Measurements from ENCODE around the gene RFC2. TPM values are rescaled to one million over a fixed set of nuclear protein-coding genes. Genes with fewer than 3 reads are reported as not detected.

RFC2 gene
- total RNA-seq, 1 donor from 2014 or later: 30.0 TPM

- Mint-ChIP-seq H3K27ac (peak overlapping the region; percentile 0), H3K27me3 (ENCODE audit: low read depth) (peaks cover 2% of the 10 kb centered on the region), H3K4me1 (peaks cover 20% of the 10 kb centered on the region)
Observed at GRCh38 chr7:74290553-74290950, 36.4 kb upstream of the RFC2 start.

GRCh38 chr7:74289659-74290552, 35.7 kb upstream of the RFC2 start:
- Mint-ChIP-seq H3K27me3 (ENCODE audit: low read depth) (peaks cover 2% of the 10 kb centered on the region), H3K36me3 (no peaks in the 10 kb centered on the region), H3K4me3 (peak overlapping the region; percentile 66), H3K27ac (no peak overlapping the region), H3K4me1 (peaks cover 20% of the 10 kb centered on the region), H3K9me3 (no peaks in the 10 kb centered on the region)
- DNase-seq (ENCODE audit: low spot score in 2 of 2, unreplicated experiment in 2 of 2): peak in 1 of 2 experiments; percentile 49
- TF ChIP-seq, protein P1, sequence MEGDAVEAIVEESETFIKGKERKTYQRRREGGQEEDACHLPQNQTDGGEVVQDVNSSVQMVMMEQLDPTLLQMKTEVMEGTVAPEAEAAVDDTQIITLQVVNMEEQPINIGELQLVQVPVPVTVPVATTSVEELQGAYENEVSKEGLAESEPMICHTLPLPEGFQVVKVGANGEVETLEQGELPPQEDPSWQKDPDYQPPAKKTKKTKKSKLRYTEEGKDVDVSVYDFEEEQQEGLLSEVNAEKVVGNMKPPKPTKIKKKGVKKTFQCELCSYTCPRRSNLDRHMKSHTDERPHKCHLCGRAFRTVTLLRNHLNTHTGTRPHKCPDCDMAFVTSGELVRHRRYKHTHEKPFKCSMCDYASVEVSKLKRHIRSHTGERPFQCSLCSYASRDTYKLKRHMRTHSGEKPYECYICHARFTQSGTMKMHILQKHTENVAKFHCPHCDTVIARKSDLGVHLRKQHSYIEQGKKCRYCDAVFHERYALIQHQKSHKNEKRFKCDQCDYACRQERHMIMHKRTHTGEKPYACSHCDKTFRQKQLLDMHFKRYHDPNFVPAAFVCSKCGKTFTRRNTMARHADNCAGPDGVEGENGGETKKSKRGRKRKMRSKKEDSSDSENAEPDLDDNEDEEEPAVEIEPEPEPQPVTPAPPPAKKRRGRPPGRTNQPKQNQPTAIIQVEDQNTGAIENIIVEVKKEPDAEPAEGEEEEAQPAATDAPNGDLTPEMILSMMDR (IDR thresholded peaks at IDR 0.05; ENCODE audit: unreplicated experiment): no peak

More at GRCh38 chr7:74290553-74290950, 36.4 kb upstream of the RFC2 start:
- Mint-ChIP-seq H3K36me3 (no peaks in the 10 kb centered on the region), H3K9me3 (no peaks in the 10 kb centered on the region), H3K4me3 (peak overlapping the region; percentile 66)
- TF ChIP-seq, protein P1 (IDR thresholded peaks at IDR 0.05; ENCODE audit: unreplicated experiment): no peak
- DNase-seq (ENCODE audit: low spot score in 2 of 2, unreplicated experiment in 2 of 2): no peak

- H3K4me3 Mint-ChIP-seq: peak within 1 kb of the TSS; percentile 87
- H3K27me3 Mint-ChIP-seq (ENCODE audit: low read depth): peaks cover 2% of the 10 kb centered on the region
- H3K9me3 Mint-ChIP-seq: no peaks in the 10 kb centered on the region
- no peaks in the 10 kb centered on the region for H3K36me3 Mint-ChIP-seq
- H3K27ac Mint-ChIP-seq: peak within 1 kb of the TSS; percentile 91
- H3K4me1 Mint-ChIP-seq: peaks cover 16% of the 10 kb centered on the region
- TF ChIP-seq, protein P1 (IDR thresholded peaks at IDR 0.05; ENCODE audit: unreplicated experiment): no peak
- peak; percentile 72 to 75 for DNase-seq (ENCODE audit: low spot score in 2 of 2, unreplicated experiment in 2 of 2)
Observed at GRCh38 chr7:74289018-74289658, 34.9 kb upstream of the RFC2 start, which contains the start of gene CLIP2. Gene CLIP2, plus strand, starts transcription at chr7:74289407. Its CDS starts 28,140 bp downstream, at chr7:74317547.

DNA sequence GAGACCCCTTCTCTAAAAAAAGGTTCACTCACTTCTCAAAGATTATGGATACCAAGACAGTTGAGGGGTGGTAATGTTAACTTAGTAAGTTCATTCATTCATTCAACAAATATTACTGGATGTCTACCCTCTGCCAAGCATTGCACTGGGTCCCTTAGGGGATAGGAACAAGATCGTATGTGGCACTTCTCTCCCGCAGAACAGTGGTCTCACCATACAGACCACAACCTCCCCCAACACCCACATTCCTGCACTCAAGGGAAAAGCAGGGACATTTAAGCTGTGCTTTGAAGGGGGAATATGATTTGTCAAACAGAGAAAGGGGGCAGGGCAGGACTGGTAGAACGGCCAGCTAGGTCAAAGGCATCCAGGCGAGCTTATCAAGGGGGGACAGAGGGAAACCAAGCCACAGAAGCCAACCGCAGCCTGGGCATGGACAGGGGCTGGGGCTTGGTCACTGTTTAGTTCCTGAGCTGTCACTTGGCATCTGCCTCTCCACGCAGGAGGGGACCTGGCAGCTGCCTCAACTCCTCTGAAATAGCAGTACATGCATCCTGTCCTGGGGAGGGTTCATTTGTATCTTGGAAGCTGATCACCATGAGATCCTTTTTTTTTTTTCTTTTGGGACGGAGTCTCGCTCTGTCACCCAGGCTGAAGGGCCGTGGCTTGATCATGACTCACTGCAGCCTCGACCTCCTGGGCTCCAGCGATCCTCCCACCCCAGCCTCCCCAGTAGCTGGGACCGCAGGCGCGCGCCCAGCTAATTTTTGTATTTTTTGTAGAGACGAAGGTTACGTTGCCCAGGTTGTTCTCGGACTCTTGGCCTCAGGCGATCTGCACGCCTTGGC, 34.1 kb upstream of the RFC2 start:
- no peaks in the 10 kb centered on the region for H3K9me3 Mint-ChIP-seq
- H3K36me3 Mint-ChIP-seq: no peaks in the 10 kb centered on the region
- peak overlapping the region; percentile 91 for H3K27ac Mint-ChIP-seq
- TF ChIP-seq, protein P1 (IDR thresholded peaks at IDR 0.05; ENCODE audit: unreplicated experiment): no peak
- DNase-seq (ENCODE audit: low spot score in 2 of 2, unreplicated experiment in 2 of 2): no peak
- peaks cover 2% of the 10 kb centered on the region for H3K27me3 Mint-ChIP-seq (ENCODE audit: low read depth)
- H3K4me1 Mint-ChIP-seq: peaks cover 16% of the 10 kb centered on the region
- H3K4me3 Mint-ChIP-seq: peak overlapping the region; percentile 87

DNA sequence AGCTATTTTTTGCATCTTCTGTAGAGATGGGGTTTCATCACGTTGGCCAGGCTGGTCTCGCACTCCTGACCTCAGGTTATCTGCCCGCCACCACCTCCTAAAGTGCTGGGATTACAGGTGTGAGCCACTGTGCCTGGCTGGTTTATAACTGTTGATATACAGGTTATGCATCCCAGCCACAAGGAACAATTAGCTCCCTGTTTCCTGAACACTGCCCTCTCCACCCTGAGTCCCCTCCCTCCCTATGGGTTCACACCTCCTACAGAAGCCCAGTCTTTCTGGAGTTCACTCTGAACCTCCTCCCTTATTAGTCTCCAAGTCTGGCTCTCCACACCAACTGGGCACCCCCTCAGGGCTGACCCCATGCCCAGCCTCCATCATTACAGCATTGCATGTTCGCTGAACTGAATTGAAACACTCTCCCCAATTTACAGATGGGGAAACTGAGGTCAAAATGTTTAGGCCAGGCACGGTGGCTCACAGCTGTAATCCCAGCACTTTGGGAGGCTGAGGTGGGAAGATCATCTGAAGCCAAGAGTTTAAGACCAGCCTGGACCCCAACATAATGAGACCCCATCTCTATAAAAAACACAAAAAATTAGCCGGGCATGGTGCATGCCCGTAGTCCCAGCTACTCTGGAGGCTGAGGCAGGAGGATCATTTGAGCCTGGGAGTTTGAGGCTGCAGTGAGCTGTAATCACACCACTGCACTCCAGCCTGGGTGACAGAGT, 33.3 kb upstream of the RFC2 start:
- peaks cover 2% of the 10 kb centered on the region for H3K27me3 Mint-ChIP-seq (ENCODE audit: low read depth)
- H3K4me1 Mint-ChIP-seq: peaks cover 16% of the 10 kb centered on the region
- H3K4me3 Mint-ChIP-seq: peak overlapping the region; percentile 87
- TF ChIP-seq, protein P1 (IDR thresholded peaks at IDR 0.05; ENCODE audit: unreplicated experiment): no peak
- no peaks in the 10 kb centered on the region for H3K36me3 Mint-ChIP-seq
- H3K9me3 Mint-ChIP-seq: no peaks in the 10 kb centered on the region
- no peak for DNase-seq (ENCODE audit: low spot score in 2 of 2, unreplicated experiment in 2 of 2)
- no peak overlapping the region for H3K27ac Mint-ChIP-seq
